ENCODE results near the gene GREB1. TPM values are rescaled to one million over a fixed set of nuclear protein-coding genes. Genes with fewer than 3 reads are reported as not detected.

The GREB1 gene
- total RNA-seq, 2 donors from 2014 or later, result 2.4 to 13.5 TPM

DNA sequence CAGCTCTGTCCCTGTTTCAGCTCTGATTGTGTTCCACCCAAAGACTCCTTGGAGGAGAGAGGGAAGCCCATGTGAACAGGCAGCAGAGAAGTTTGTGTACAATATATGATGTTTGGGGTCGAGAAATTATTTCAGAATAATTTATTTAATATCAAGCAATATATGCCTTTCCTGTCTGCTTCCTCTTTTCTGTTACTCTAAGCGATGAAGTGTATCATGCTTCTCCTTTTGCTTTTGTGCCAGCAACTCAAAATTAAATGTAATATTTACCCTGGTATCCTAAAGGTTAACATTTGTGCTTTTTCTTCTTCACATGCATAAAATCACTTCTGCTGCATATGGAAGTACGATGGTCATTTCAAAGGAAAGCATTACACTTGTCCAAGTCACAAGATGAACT lies 138.6 kb downstream of the GREB1 start:
- no peaks in the 10 kb centered on the region for H3K27me3 ChIP-seq (replicated peaks; ENCODE audit: insufficient read depth)
- H3K4me1 ChIP-seq (ENCODE audit: control insufficient read depth in 1 of 2, low read depth in 2 of 2), result peaks cover 0 to 8% of the 10 kb centered on the region in 2 donors
- TF ChIP-seq, protein P1, sequence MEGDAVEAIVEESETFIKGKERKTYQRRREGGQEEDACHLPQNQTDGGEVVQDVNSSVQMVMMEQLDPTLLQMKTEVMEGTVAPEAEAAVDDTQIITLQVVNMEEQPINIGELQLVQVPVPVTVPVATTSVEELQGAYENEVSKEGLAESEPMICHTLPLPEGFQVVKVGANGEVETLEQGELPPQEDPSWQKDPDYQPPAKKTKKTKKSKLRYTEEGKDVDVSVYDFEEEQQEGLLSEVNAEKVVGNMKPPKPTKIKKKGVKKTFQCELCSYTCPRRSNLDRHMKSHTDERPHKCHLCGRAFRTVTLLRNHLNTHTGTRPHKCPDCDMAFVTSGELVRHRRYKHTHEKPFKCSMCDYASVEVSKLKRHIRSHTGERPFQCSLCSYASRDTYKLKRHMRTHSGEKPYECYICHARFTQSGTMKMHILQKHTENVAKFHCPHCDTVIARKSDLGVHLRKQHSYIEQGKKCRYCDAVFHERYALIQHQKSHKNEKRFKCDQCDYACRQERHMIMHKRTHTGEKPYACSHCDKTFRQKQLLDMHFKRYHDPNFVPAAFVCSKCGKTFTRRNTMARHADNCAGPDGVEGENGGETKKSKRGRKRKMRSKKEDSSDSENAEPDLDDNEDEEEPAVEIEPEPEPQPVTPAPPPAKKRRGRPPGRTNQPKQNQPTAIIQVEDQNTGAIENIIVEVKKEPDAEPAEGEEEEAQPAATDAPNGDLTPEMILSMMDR (IDR thresholded peaks at IDR 0.05), result no peak
- ATAC-seq (ENCODE audit: insufficient number of reproducible peaks, low FRiP score, low read depth), result no peak
- no peak overlapping the region for H3K4me3 ChIP-seq
- H3K27ac ChIP-seq, result no peak overlapping the region
- no peaks in the 10 kb centered on the region for H3K9me3 ChIP-seq
- DNase-seq (ENCODE audit: low spot score), result no peak
- no peaks in the 10 kb centered on the region for H3K36me3 ChIP-seq

DNA sequence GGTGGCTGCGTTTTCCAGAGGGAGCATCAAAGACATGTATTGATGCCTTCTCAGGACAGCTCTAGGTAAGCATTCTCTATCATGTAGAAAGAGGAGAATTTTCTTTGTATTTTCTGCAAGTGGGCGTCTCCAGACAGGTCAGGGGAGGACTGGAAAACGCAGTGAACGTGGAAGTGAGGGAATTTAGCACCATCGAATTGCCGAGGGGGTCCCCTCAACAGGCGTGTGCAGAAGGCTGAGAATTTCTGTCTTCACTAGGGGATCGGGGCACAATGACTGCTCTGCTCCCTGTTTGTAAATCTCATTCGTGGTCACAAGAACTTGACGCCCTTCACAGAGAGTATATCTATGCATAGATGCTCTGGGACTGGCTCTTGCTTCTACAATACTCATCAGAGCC lies 141.1 kb downstream of the GREB1 start:
- no peak for DNase-seq (ENCODE audit: low spot score)
- TF ChIP-seq, protein P1 (IDR thresholded peaks at IDR 0.05), result no peak

DNA sequence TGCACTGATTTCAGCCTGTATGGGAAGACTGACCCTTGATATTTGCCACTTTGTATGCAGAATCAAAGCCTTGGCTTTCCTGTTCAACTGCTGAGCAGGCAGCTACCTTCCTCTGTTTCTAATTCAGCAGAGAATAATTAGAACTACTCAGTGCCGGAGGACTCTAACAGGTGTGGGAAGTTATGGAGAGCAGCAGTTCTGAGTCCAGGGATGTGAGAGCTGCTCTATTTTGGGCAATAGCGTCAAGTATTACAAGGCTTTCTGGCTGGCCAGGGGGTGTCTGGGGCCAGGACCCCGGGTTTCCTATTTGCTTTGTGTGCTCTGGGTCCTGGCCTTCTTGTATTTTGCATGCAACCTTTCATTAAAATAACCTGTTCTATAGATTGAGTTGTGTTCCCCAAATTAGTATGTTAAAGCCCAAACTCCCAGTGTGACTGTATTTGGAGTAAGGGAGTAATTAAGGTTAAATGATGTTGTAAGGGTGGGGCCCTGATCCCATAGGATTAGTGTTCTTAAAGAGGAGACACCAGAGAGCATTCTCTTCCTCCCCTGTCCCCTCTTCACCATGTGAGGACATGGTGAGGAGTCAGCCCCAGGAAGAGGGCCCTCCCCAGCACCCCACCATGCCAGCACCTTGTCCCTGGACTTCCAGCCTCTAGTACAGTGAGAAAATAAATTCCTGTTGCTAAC lies 141.7 kb downstream of the GREB1 start:
- TF ChIP-seq, protein P1 (IDR thresholded peaks at IDR 0.05), result no peak
- H3K36me3 ChIP-seq, result no peaks in the 10 kb centered on the region
- no peaks in the 10 kb centered on the region for H3K9me3 ChIP-seq
- H3K4me1 ChIP-seq (ENCODE audit: control insufficient read depth in 1 of 2, low read depth in 2 of 2), result no peaks in the 10 kb centered on the region
- H3K27ac ChIP-seq, result no peak overlapping the region
- H3K4me3 ChIP-seq, result no peak overlapping the region
- DNase-seq (ENCODE audit: low spot score) (no peak), ATAC-seq (ENCODE audit: insufficient number of reproducible peaks, low FRiP score, low read depth) (no peak)
- H3K27me3 ChIP-seq (replicated peaks; ENCODE audit: insufficient read depth), result no peaks in the 10 kb centered on the region

More for the DNA sequence above, 141.1 kb downstream of the GREB1 start:
- H3K27me3 ChIP-seq (replicated peaks; ENCODE audit: insufficient read depth), result no peaks in the 10 kb centered on the region
- no peak overlapping the region for H3K4me3 ChIP-seq
- H3K9me3 ChIP-seq, result no peaks in the 10 kb centered on the region
- peaks cover 0 to 2% of the 10 kb centered on the region in 2 donors for H3K4me1 ChIP-seq (ENCODE audit: control insufficient read depth in 1 of 2, low read depth in 2 of 2)
- no peaks in the 10 kb centered on the region for H3K36me3 ChIP-seq
- no peak for ATAC-seq (ENCODE audit: insufficient number of reproducible peaks, low FRiP score, low read depth)
- H3K27ac ChIP-seq, result no peak overlapping the region

DNA sequence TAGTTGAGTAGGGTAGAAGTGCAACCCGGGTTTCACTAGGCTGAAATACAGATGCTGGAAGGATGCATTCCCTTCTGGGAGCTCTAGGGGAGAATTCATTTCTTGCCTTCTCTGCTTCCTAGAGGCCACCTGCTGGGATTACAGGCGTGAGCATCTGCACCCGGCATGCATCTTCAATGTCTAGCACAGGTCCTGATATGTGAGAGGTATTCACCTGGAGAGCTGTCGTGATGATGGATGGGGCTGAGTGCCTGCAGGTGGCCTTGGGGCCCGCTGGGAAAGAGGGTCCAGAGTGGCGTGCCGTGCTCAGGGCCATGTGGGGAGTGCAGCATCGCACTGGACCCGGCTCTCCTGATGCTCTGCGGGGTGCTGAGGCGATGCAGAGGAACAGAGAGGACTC lies 142.8 kb downstream of the GREB1 start:
- DNase-seq (ENCODE audit: low spot score) (no peak), ATAC-seq (ENCODE audit: insufficient number of reproducible peaks, low FRiP score, low read depth) (no peak)
- TF ChIP-seq, protein P1 (IDR thresholded peaks at IDR 0.05), result no peak
- Histone ChIP-seq H3K27ac (no peak overlapping the region), H3K9me3 (no peaks in the 10 kb centered on the region), H3K4me3 (no peak overlapping the region), H3K27me3 (replicated peaks; ENCODE audit: insufficient read depth) (no peaks in the 10 kb centered on the region), H3K36me3 (no peaks in the 10 kb centered on the region), H3K4me1 (ENCODE audit: control insufficient read depth in 1 of 2, low read depth in 2 of 2) (no peaks in the 10 kb centered on the region)

DNA sequence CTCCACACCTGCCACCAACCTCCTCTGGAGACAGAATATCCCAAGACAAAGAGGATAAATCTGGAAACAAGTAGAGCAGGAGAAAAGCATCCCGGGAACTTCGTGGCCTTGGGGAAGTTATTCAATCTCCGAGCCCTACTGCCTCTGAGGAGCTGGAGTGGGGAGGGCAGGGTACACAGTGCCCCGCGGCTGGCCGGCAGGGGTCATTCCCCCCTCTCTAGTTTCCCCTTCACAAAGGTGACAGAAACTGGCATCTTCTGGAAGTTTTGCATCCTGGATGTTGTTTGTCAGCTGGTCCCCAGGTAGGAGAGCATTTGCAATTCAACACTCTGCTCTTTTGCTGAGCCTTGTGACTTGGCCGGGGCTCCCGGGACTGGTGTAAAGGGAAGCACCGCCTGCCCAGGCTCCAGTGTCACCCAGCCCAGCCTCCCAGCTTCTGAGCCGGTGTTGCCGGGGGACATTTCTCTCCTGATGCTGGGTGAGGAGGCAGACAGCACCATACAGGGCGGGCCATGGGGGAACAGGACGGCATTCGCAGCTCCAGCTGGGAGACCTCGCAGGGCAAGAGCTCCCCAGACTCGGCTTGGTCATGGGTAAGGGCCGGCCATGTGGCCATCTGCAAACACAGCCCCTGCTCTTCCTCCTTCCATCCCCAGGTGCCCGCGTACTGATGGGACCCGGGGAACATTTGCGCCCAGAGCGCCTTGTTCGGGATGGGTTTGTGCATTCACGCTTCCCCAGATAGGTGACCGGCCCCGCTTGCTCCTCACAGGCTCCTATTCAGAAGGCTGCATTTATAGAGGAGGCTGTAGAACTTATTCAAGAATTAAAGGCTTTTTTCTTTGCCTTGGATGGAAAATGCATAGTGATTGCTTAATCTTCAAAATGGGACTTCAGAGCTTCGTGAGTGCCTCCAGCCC lies 143.6 kb downstream of the GREB1 start:
- Histone ChIP-seq H3K27ac (no peak overlapping the region), H3K4me3 (no peak overlapping the region), H3K27me3 (replicated peaks; ENCODE audit: insufficient read depth) (no peaks in the 10 kb centered on the region), H3K4me1 (ENCODE audit: control insufficient read depth in 1 of 2, low read depth in 2 of 2) (no peaks in the 10 kb centered on the region), H3K9me3 (no peaks in the 10 kb centered on the region), H3K36me3 (no peaks in the 10 kb centered on the region)
- DNase-seq (ENCODE audit: low spot score), result no peak
- TF ChIP-seq, protein P1 (IDR thresholded peaks at IDR 0.05), result no peak
- ATAC-seq (ENCODE audit: insufficient number of reproducible peaks, low FRiP score, low read depth), result no peak

All from thoracic aorta (tissue), 2 donors.